MCF 10A (cell line): ENCODE results near the gene VWA5A. TPM values are rescaled to one million over a fixed set of nuclear protein-coding genes. Genes with fewer than 3 reads are reported as not detected.

Source experiments
- BruUV-seq: library from RNA; stranded (reverse); fragments of 400-500 nt; replicated peaks from 2 replicates; lab custom pipeline; 2021; lab: Mats Ljungman, UMichigan
- CTCF ChIA-PET: fragments of 300-600 bp; sonication (Branson Sonifier 250); formaldehyde crosslinking; extraction: SDS; loops from one replicate; lab custom pipeline; 2021; ENCODE audit warnings: antibody characterized with exemption, inconsistent platforms; lab: Yijun Ruan, JAX
- POLR2A ChIA-PET: fragments of 300-600, 350-650 bp; sonication (Branson Sonifier 250); formaldehyde crosslinking; extraction: SDS; loops from one replicate; lab custom pipeline; 2020; ENCODE audit warnings: antibody characterized with exemption, inconsistent platforms; lab: Yijun Ruan, JAX
- DNase-seq: peaks from one replicate; pipeline ENCODE4 v3.0.0-alpha.2; 2018; ENCODE audit not compliant: unreplicated experiment
- H3K27ac Mint-ChIP-seq: one replicate; pipeline ENCODE4 v1.8.0; 2022; ENCODE audit warnings: mild to moderate bottlenecking, low read depth, mixed read lengths; ENCODE audit not compliant: unreplicated experiment
- H3K27me3 Mint-ChIP-seq: one replicate; pipeline ENCODE4 v1.8.0; 2022; ENCODE audit warnings: mixed read lengths; ENCODE audit not compliant: insufficient read depth, unreplicated experiment
- H3K36me3 Mint-ChIP-seq: one replicate; pipeline ENCODE4 v1.8.0; 2022; ENCODE audit warnings: mild to moderate bottlenecking, moderate library complexity, mixed read lengths; ENCODE audit not compliant: insufficient read depth, unreplicated experiment
- H3K4me1 Mint-ChIP-seq: one replicate; pipeline ENCODE4 v1.8.0; 2022; ENCODE audit warnings: mixed read lengths; ENCODE audit not compliant: insufficient read depth, unreplicated experiment
- H3K4me3 Mint-ChIP-seq: one replicate; pipeline ENCODE4 v1.8.0; 2022; ENCODE audit warnings: mild to moderate bottlenecking, moderate library complexity, mixed read lengths; ENCODE audit not compliant: unreplicated experiment
- H3K9me3 Mint-ChIP-seq: one replicate; pipeline ENCODE4 v1.8.0; 2022; ENCODE audit warnings: mixed read lengths; ENCODE audit not compliant: unreplicated experiment
- intact Hi-C: fragments of 100-400 bp; cut with micrococcal nuclease; formaldehyde crosslinking; loops from 2 replicates; pipeline ENCODE4 v1.14.1; 2022
- total RNA-seq: library from RNA; stranded (reverse); gene quantifications from 2 replicates; pipeline ENCODE4 v1.2.3, GENCODE V29; 2022
- TF ChIP-seq, protein P1 (sequence below): fragments of 200-600 bp; IDR thresholded peaks from one replicate; pipeline ENCODE4 v1.8.0; 2022; ENCODE audit warnings: antibody characterized with exemption, mild to moderate bottlenecking; ENCODE audit not compliant: unreplicated experiment

VWA5A gene
- total RNA-seq, 1 experiment from 2014 or later: 7.9 TPM

DNA sequence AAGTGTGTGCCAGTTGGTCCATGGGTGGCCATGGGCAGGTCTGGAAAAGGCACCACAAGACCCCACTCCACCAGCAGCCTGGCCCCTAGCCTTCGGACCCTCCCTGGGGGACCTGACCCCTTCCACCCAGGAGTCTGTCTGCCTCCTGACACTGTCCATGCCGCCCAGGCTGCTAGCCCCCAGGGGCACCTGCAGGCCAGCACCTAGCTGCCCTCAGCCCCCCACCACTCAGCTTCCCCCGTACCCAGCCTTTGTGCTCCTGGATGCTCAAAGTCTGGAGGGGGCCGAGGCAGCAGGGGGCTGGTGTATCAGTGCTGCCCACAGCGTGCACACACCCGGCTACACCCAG, 39.8 kb upstream of the VWA5A start:
- DNase-seq: no peak

DNA sequence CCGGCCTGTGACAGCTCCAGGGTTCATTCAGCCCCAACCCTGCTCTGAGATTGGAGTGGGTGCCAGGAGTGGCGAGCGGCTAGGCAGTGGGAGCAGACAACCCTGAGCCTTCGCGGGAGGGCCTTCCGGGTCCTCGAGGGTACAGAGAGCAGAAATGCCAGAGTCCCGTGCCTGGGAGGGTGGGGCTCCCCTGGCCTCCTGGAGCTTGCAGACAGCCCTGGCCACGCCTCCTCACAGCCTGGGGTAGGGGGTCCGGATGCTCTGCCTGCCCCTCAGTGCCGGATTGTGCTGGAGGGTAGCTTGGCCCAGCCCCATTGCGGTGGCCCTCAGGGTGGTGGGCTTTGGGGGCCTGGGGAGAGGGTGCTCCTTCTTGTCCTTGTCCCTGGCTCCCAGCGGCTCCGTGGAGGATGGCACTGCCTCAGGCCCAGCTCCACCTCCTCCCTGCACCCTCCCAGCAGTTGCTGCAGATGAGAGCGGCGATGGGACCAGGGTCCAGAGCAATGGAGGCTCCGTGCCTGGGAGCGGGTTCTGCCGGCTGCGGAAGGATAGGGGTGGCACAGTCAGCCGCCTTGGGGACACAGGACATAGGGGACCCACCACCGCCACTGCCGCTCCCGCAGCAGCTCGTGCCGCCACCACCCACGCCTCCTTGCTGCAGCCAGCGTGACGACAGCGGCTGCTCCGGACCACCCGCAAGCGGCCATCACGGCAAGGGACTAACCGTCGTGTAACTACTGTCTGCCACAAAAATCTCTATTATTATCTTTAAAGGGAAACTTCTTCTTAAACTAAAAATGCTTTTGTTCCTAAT, 39.2 kb upstream of the VWA5A start:
- CTCF ChIA-PET: interaction anchor here (0.7 to 1.8 kb wide), 3 partner anchors 48 to 201 kb away, joined by 4 to 6 read pairs (median 5); no protein-coding TSS in a partner anchor
- Mint-ChIP-seq H3K36me3 (no peaks in the 10 kb centered on the region), H3K27me3 (no peaks in the 10 kb centered on the region), H3K4me1 (no peaks in the 10 kb centered on the region), H3K9me3 (no peaks in the 10 kb centered on the region), H3K27ac (no peak overlapping the region), H3K4me3 (peak overlapping the region; percentile 17)
- POLR2A ChIA-PET: interaction anchor here (0.6 kb wide), 1 partner anchor 300 kb away, joined by 3 read pairs; no protein-coding TSS in a partner anchor
- no peak for DNase-seq
- BruUV-seq: no TSS peak
- intact Hi-C loops: no loop called here
- TF ChIP-seq, protein P1, sequence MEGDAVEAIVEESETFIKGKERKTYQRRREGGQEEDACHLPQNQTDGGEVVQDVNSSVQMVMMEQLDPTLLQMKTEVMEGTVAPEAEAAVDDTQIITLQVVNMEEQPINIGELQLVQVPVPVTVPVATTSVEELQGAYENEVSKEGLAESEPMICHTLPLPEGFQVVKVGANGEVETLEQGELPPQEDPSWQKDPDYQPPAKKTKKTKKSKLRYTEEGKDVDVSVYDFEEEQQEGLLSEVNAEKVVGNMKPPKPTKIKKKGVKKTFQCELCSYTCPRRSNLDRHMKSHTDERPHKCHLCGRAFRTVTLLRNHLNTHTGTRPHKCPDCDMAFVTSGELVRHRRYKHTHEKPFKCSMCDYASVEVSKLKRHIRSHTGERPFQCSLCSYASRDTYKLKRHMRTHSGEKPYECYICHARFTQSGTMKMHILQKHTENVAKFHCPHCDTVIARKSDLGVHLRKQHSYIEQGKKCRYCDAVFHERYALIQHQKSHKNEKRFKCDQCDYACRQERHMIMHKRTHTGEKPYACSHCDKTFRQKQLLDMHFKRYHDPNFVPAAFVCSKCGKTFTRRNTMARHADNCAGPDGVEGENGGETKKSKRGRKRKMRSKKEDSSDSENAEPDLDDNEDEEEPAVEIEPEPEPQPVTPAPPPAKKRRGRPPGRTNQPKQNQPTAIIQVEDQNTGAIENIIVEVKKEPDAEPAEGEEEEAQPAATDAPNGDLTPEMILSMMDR: no peak

More for the DNA sequence above, 39.8 kb upstream of the VWA5A start:
- Mint-ChIP-seq H3K27me3 (no peaks in the 10 kb centered on the region), H3K27ac (no peak overlapping the region), H3K9me3 (no peaks in the 10 kb centered on the region), H3K36me3 (no peaks in the 10 kb centered on the region), H3K4me3 (no peak overlapping the region), H3K4me1 (no peaks in the 10 kb centered on the region)
- TF ChIP-seq, protein P1: no peak
- BruUV-seq: no TSS peak
- CTCF ChIA-PET: interaction anchor here (1.5 to 1.8 kb wide), 2 partner anchors 119 to 202 kb away, joined by 5 to 6 read pairs; no protein-coding TSS in a partner anchor
- POLR2A ChIA-PET: no interaction called here
- intact Hi-C loops: no loop called here

DNA sequence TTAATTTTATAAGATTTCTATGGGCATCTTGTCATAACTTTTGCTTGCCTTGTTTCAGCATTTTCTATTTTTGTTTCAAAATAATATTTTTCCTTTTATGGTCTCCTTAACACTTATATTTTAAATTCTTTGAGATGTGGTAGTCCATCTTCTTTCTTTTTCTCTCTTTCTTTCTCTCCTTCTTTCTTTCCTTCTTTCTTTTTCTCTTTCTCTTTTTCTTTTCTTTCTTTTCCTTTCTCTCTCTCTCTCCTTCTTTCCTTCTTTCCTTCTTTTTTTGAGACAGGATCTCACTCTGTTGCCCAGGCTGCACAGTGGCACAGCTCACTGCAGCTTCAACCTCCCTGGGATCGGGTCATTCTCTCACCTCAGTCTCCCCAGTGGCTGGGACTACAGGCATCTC, 38.0 kb upstream of the VWA5A start:
- CTCF ChIA-PET: no interaction called here
- TF ChIP-seq, protein P1: no peak
- Mint-ChIP-seq H3K27me3 (no peaks in the 10 kb centered on the region), H3K27ac (no peak overlapping the region), H3K4me1 (no peaks in the 10 kb centered on the region), H3K9me3 (no peaks in the 10 kb centered on the region), H3K36me3 (no peaks in the 10 kb centered on the region), H3K4me3 (no peak overlapping the region)
- POLR2A ChIA-PET: interaction anchor here (1.3 kb wide), 1 partner anchor 118 kb away, joined by 4 read pairs; no protein-coding TSS in a partner anchor
- intact Hi-C loops: no loop called here
- DNase-seq: no peak
- no TSS peak for BruUV-seq

DNA sequence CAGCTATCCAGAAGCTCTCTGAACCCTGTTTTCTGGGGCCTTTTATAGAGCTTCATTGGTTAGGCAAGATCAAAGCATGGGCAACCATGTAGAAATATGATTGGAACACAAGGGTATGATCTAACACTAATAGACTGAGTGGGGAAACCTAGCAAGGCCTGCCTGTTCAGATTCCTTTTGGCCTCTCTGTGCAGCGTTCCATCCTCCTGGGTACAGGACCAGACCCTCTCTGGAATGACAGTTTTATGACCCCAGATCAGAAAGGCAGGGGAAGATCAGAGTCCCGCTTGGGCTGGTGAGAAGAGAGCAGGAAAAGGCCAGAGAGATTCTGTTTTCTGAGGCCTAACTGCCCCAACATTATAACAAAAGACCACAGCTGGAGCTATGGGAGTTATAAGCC, 36.7 kb upstream of the VWA5A start:
- no peaks in the 10 kb centered on the region for H3K27me3 Mint-ChIP-seq
- no peaks in the 10 kb centered on the region for H3K9me3 Mint-ChIP-seq
- CTCF ChIA-PET: no interaction called here

More for the DNA sequence above, 36.7 kb upstream of the VWA5A start:
- TF ChIP-seq, protein P1: no peak
- POLR2A ChIA-PET: no interaction called here
- no TSS peak for BruUV-seq
- Mint-ChIP-seq H3K4me3 (no peak overlapping the region), H3K36me3 (no peaks in the 10 kb centered on the region), H3K4me1 (no peaks in the 10 kb centered on the region), H3K27ac (no peak overlapping the region)
- DNase-seq: no peak
- intact Hi-C loops: no loop called here
